DMS53 treated with DMSO at 0.1 percent for 48 hours (cell line): ENCODE data around the gene BAHCC1.
"Not testable (repeated sequence)": the region's sequence is repeated elsewhere in the genome, so short reads cannot be mapped to it uniquely, and the experiment has no call there.

Source experiments
- DNase-seq: peaks from one replicate; lab custom pipeline; 2025; ENCODE audit not compliant: unreplicated experiment; lab: John Stamatoyannopoulos, UW

BAHCC1 gene

GRCh38 chr17:81411305-81411704 lies 16.0 kb downstream of the BAHCC1 start:
- no peak for DNase-seq

- no peak for DNase-seq
These were observed 17.3 kb downstream of the BAHCC1 start for GRCh38 chr17:81412490-81413093.

GRCh38 chr17:81413497-81414135 lies 18.4 kb downstream of the BAHCC1 start:
- DNase-seq: no peak

- DNase-seq: no peak
These were observed 19.7 kb downstream of the BAHCC1 start for GRCh38 chr17:81414756-81415516.

- DNase-seq: no peak
These were observed 20.4 kb downstream of the BAHCC1 start for GRCh38 chr17:81415681-81416080.

GRCh38 chr17:81416612-81417011 lies 21.4 kb downstream of the BAHCC1 start:
- DNase-seq: peak; percentile 19

- no peak for DNase-seq
These were observed 22.0 kb downstream of the BAHCC1 start for GRCh38 chr17:81417049-81417878.

GRCh38 chr17:81417879-81418709 lies 22.8 kb downstream of the BAHCC1 start:
- DNase-seq: no peak

GRCh38 chr17:81418710-81419318 lies 23.6 kb downstream of the BAHCC1 start:
- DNase-seq: no peak

- DNase-seq: peak; percentile 81
These were observed 24.1 kb downstream of the BAHCC1 start for GRCh38 chr17:81419319-81419885.

- no peak for DNase-seq
These were observed 24.9 kb downstream of the BAHCC1 start for GRCh38 chr17:81419886-81420768.

GRCh38 chr17:81420769-81421462 lies 25.7 kb downstream of the BAHCC1 start:
- no peak for DNase-seq

- no peak for DNase-seq
These were observed 27.8 kb downstream of the BAHCC1 start for GRCh38 chr17:81422776-81423697.

- no peak for DNase-seq
These were observed 28.4 kb downstream of the BAHCC1 start for GRCh38 chr17:81423698-81424071.

GRCh38 chr17:81424151-81425017 lies 29.1 kb downstream of the BAHCC1 start:
- DNase-seq: no peak

- not testable (repeated sequence) for DNase-seq
These were observed 29.8 kb downstream of the BAHCC1 start for GRCh38 chr17:81425041-81425440.
